ENCODE measurements around the gene POU3F1. TPM values are rescaled to one million over a fixed set of nuclear protein-coding genes. Genes with fewer than 3 reads are reported as not detected.

POU3F1 gene
- total RNA-seq, 4 donors from 2014 or later: 0.20 TPM; not detected in 3

GRCh38 chr1:38029685-38030511 lies 16.7 kb downstream of the POU3F1 start:
- Histone ChIP-seq H3K4me1 (peaks cover 3 to 29% (median 18%) of the 10 kb centered on the region in 3 donors), H3K36me3 (peaks cover 2 to 33% of the 10 kb centered on the region in 2 donors), H3K9me3 (no peaks in the 10 kb centered on the region), H3K27me3 (peaks cover 5% of the 10 kb centered on the region), H3K4me3 (no peak overlapping the region), H3K27ac (peak overlapping the region in 2 of 4 donors; percentile 25 to 55)
- peak; percentile 16 for ATAC-seq
- TF ChIP-seq, protein P1, sequence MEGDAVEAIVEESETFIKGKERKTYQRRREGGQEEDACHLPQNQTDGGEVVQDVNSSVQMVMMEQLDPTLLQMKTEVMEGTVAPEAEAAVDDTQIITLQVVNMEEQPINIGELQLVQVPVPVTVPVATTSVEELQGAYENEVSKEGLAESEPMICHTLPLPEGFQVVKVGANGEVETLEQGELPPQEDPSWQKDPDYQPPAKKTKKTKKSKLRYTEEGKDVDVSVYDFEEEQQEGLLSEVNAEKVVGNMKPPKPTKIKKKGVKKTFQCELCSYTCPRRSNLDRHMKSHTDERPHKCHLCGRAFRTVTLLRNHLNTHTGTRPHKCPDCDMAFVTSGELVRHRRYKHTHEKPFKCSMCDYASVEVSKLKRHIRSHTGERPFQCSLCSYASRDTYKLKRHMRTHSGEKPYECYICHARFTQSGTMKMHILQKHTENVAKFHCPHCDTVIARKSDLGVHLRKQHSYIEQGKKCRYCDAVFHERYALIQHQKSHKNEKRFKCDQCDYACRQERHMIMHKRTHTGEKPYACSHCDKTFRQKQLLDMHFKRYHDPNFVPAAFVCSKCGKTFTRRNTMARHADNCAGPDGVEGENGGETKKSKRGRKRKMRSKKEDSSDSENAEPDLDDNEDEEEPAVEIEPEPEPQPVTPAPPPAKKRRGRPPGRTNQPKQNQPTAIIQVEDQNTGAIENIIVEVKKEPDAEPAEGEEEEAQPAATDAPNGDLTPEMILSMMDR (IDR thresholded peaks at IDR 0.05): no peak
- no peak for TF ChIP-seq POLR2AphosphoS5 (IDR thresholded peaks at IDR 0.05)
- no peak for TF ChIP-seq POLR2A (IDR thresholded peaks at IDR 0.05)
- TF ChIP-seq EP300 (IDR thresholded peaks at IDR 0.05): no peak
- WGBS, 2 donors (ENCODE audit: low coverage in 1 of 2): no CpG with 5 or more reads among the region's 12 CpGs

- Histone ChIP-seq H3K27me3 (peaks cover 5% of the 10 kb centered on the region), H3K36me3 (peaks cover 3 to 39% of the 10 kb centered on the region in 2 donors), H3K27ac (peak overlapping the region in 2 of 4 donors; percentile 25 to 55), H3K9me3 (no peaks in the 10 kb centered on the region), H3K4me3 (no peak overlapping the region), H3K4me1 (peaks cover 3 to 29% (median 18%) of the 10 kb centered on the region in 3 donors)
- ATAC-seq: no peak
- WGBS, 2 donors (ENCODE audit: low coverage in 1 of 2): 6% methylated on average over 8 of the region's 23 CpGs; no CpG with 5 or more reads in 1 of the 2 donors
- peak; percentile 3 for TF ChIP-seq POLR2AphosphoS5 (IDR thresholded peaks at IDR 0.05)
- no peak for TF ChIP-seq POLR2A (IDR thresholded peaks at IDR 0.05)
- no peak for TF ChIP-seq EP300 (IDR thresholded peaks at IDR 0.05)
- TF ChIP-seq, protein P1 (IDR thresholded peaks at IDR 0.05): peak in 1 of 4 experiments; percentile 14
Observed at GRCh38 chr1:38029081-38029681, 17.4 kb downstream of the POU3F1 start.

DNA sequence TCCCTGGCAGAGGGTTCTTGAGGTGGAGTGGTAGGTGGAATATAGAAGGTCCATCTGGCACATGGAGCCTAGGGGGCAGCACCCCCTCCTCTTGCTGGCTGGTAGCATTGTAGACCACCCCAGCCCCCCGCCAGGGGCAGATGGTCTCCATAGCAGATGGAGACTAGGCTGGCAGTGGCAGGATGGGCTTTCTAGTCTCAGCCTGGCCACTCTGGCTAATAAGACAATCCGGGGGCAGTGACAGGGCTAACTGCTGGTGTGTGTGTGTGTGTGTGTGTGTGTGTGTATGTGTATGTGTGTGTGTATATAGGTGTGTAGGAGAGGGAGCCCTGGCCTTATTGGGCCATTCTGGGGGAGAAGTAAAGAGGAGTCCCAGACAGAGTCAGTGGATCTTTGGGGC lies 17.9 kb downstream of the POU3F1 start:
- no peak for ATAC-seq
- peaks cover 3 to 29% (median 18%) of the 10 kb centered on the region in 3 donors for H3K4me1 ChIP-seq
- H3K27ac ChIP-seq: no peak overlapping the region
- H3K36me3 ChIP-seq: peaks cover 3 to 44% of the 10 kb centered on the region in 2 donors
- no peak overlapping the region for H3K4me3 ChIP-seq
- no CpG with 5 or more reads among the region's 2 CpGs for WGBS, 2 donors (ENCODE audit: low coverage in 1 of 2)
- H3K9me3 ChIP-seq: no peaks in the 10 kb centered on the region
- peaks cover 5% of the 10 kb centered on the region for H3K27me3 ChIP-seq
- TF ChIP-seq POLR2AphosphoS5 (IDR thresholded peaks at IDR 0.05) (no peak), POLR2A (IDR thresholded peaks at IDR 0.05) (no peak), EP300 (IDR thresholded peaks at IDR 0.05) (no peak)
- TF ChIP-seq, protein P1 (IDR thresholded peaks at IDR 0.05): no peak

- H3K9me3 ChIP-seq: no peaks in the 10 kb centered on the region
- no peak for TF ChIP-seq EP300 (IDR thresholded peaks at IDR 0.05)
- no peak for TF ChIP-seq POLR2AphosphoS5 (IDR thresholded peaks at IDR 0.05)
- TF ChIP-seq, protein P1 (IDR thresholded peaks at IDR 0.05): no peak
- TF ChIP-seq POLR2A (IDR thresholded peaks at IDR 0.05): no peak
- no peak overlapping the region for H3K4me3 ChIP-seq
- no peak for ATAC-seq
- peaks cover 3 to 29% (median 18%) of the 10 kb centered on the region in 3 donors for H3K4me1 ChIP-seq
- H3K27me3 ChIP-seq: no peaks in the 10 kb centered on the region
- peaks cover 3 to 49% of the 10 kb centered on the region in 2 donors for H3K36me3 ChIP-seq
- no peak overlapping the region for H3K27ac ChIP-seq
- 60 to 84% methylated on average over 1 to 2 of the region's 3 CpGs for WGBS, 2 donors (ENCODE audit: low coverage in 1 of 2)
Observed at GRCh38 chr1:38028105-38028591, 18.4 kb downstream of the POU3F1 start.

All from gastroesophageal sphincter (tissue), 4 donors.